SK-N-SH (cell line): Measurements from ENCODE around the gene KCNJ10. TPM values are rescaled to one million over a fixed set of nuclear protein-coding genes. Genes with fewer than 3 reads are reported as not detected.

Experiments used
- CTCF ChIA-PET: fragments of 300-600, 350-600 bp; formaldehyde crosslinking; extraction: SDS; loops from one replicate; lab custom pipeline; 2021; lab: Yijun Ruan, JAX
- POLR2A ChIA-PET: fragments of 350-600 bp; sonication (Branson Sonifier 250); formaldehyde crosslinking; extraction: SDS; loops from one replicate; lab custom pipeline; 2020; ENCODE audit warnings: antibody characterized with exemption, inconsistent platforms; lab: Yijun Ruan, JAX
- DNase-seq: peaks from one replicate; pipeline ENCODE4 v3.0.0; 2012
- H2AFZ ChIP-seq: fragments of 200-600 bp; sonication (generic); 2 replicates; pipeline ENCODE4 v1.8.1; 2016; ENCODE audit warnings: antibody characterized with exemption, mild to moderate bottlenecking, low read depth
- H3F3A ChIP-seq: fragments of 200-600 bp; sonication (generic); replicated peaks from 2 replicates; pipeline ENCODE3; 2016; ENCODE audit warnings: antibody characterized with exemption, mild to moderate bottlenecking; ENCODE audit not compliant: insufficient read depth
- H3K27ac ChIP-seq, 2 experiments: fragments of 200-500 bp in 1 of 2; fragments of 200-600 bp in 1 of 2; sonication (Bioruptor generic) in 1 of 2; sonication (generic), shearing (Covaris generic) in 1 of 2; 2 replicates each; pipeline versions ENCODE4 v1.5.1 to v1.6.1; 2014 to 2016; ENCODE audit warnings: low read depth in 2 of 2, inconsistent platforms in 1 of 2, low read length in 1 of 2, mild to moderate bottlenecking in 1 of 2, mixed read lengths in 1 of 2
- H3K27me3 ChIP-seq: fragments of 200-600 bp; sonication (generic), shearing (Covaris generic); 2 replicates; pipeline ENCODE4 v1.6.1; 2016; ENCODE audit warnings: mixed run types; ENCODE audit not compliant: insufficient read depth
- H3K36me3 ChIP-seq, 2 experiments: fragments of 200-500 bp in 1 of 2; fragments of 200-600 bp in 1 of 2; sonication (Bioruptor generic) in 1 of 2; sonication (generic) in 1 of 2; replicated peaks in 1 of 2; 2 replicates each; pipeline versions ENCODE3 to v1.5.1; 2014 to 2016; ENCODE audit warnings: low read length in 1 of 2, mild to moderate bottlenecking in 1 of 2; ENCODE audit not compliant: insufficient read depth in 2 of 2, control insufficient read depth in 1 of 2
- H3K4me1 ChIP-seq, 2 experiments: fragments of 200-500 bp in 1 of 2; fragments of 200-600 bp in 1 of 2; sonication (Bioruptor generic) in 1 of 2; sonication (generic), shearing (Covaris generic) in 1 of 2; 2 replicates each; pipeline versions ENCODE4 v1.5.1 to v1.6.1; 2014 to 2016; ENCODE audit warnings: low read depth in 1 of 2, low read length in 1 of 2, mixed run types in 1 of 2; ENCODE audit not compliant: insufficient read depth in 2 of 2, control insufficient read depth in 1 of 2
- H3K4me2 ChIP-seq: fragments of 200-600 bp; sonication (generic), shearing (Covaris generic); 2 replicates; pipeline ENCODE4 v1.6.1; 2017; ENCODE audit warnings: mixed run types
- H3K4me3 ChIP-seq, 2 experiments: fragments of 200-500 bp in 1 of 2; fragments of 200-600 bp in 1 of 2; sonication (Bioruptor generic) in 1 of 2; sonication (generic), shearing (Covaris generic) in 1 of 2; 2 replicates each; pipeline versions ENCODE4 v1.5.1 to v1.8.1; 2014 to 2016; ENCODE audit warnings: low read depth in 2 of 2, inconsistent platforms in 1 of 2, low read length in 1 of 2, mild to moderate bottlenecking in 1 of 2, mixed read lengths in 1 of 2, moderate library complexity in 1 of 2
- H3K79me2 ChIP-seq: fragments of 200-600 bp; sonication (generic); 2 replicates; pipeline ENCODE4 v1.8.1; 2017; ENCODE audit warnings: mild to moderate bottlenecking; ENCODE audit not compliant: insufficient read depth
- H3K9ac ChIP-seq: fragments of 200-600 bp; sonication (generic); 2 replicates; pipeline ENCODE4 v1.6.1; 2017; ENCODE audit warnings: mixed run types
- H3K9me2 ChIP-seq: fragments of 200-600 bp; sonication (generic); 2 replicates; pipeline ENCODE4 v1.6.1; 2017; ENCODE audit warnings: mixed run types
- H3K9me3 ChIP-seq: fragments of 200-600 bp; sonication (generic); 2 replicates; pipeline ENCODE4 v1.6.1; 2017; ENCODE audit warnings: mixed run types, mild to moderate bottlenecking, moderate library complexity
- H4K20me1 ChIP-seq: fragments of 200-600 bp; sonication (generic); 2 replicates; pipeline ENCODE4 v1.6.1; 2017; ENCODE audit warnings: mild to moderate bottlenecking, mixed run types; ENCODE audit not compliant: insufficient read depth
- CHD2 ChIP-seq: fragments of 150-350 bp; IDR thresholded peaks from 2 replicates; pipeline ENCODE4 v1.6.1; 2018; ENCODE audit warnings: low read length; ENCODE audit not compliant: partially characterized antibody
- ELF1 ChIP-seq: IDR thresholded peaks from 2 replicates; pipeline ENCODE4 v1.4.0; 2012
- EP300 ChIP-seq, 2 experiments: IDR thresholded peaks; 2 replicates each; pipeline versions ENCODE4 v1.4.0 to v1.6.1; 2012; ENCODE audit warnings: borderline replicate concordance in 1 of 2, low read depth in 1 of 2, low read length in 1 of 2
- EZH2phosphoT487 ChIP-seq: fragments of 200-600 bp; sonication (generic); IDR thresholded peaks from 2 replicates; pipeline ENCODE4 v1.6.1; 2017; ENCODE audit warnings: low read depth, mixed run types, mild to moderate bottlenecking, antibody characterized with exemption, moderate library complexity, borderline replicate concordance
- FOSL2 ChIP-seq: IDR thresholded peaks from 2 replicates; pipeline ENCODE4 v1.4.0; 2012; ENCODE audit warnings: low read depth, mild to moderate bottlenecking, moderate library complexity, borderline replicate concordance
- FOXJ3 ChIP-seq: sonication (generic); formaldehyde crosslinking; IDR thresholded peaks from 2 replicates; pipeline ENCODE4 v1.5.1; 2020; ENCODE audit warnings: mild to moderate bottlenecking, missing genetic modification reagents
- GABPA ChIP-seq: IDR thresholded peaks from 2 replicates; pipeline ENCODE4 v1.4.0; 2012; ENCODE audit warnings: low read depth, mild to moderate bottlenecking
- IRF3 ChIP-seq: fragments of 150-350 bp; IDR thresholded peaks from 2 replicates; pipeline ENCODE4 v1.6.1; 2016; ENCODE audit warnings: mild to moderate bottlenecking, low read depth, low read length
- JUND ChIP-seq: IDR thresholded peaks from 2 replicates; pipeline ENCODE4 v1.4.0; 2012
- MAX ChIP-seq: IDR thresholded peaks from 2 replicates; pipeline ENCODE4 v1.4.0; 2012; ENCODE audit warnings: low read depth
- MEF2A ChIP-seq: IDR thresholded peaks from 2 replicates; pipeline ENCODE4 v1.4.0; 2012; ENCODE audit warnings: low read depth, borderline replicate concordance
- MXI1 ChIP-seq: IDR thresholded peaks from 2 replicates; pipeline ENCODE4 v1.6.1; 2012; ENCODE audit warnings: mild to moderate bottlenecking, low read depth, low read length, improper control_type of control experiment
- NFIC ChIP-seq: IDR thresholded peaks from 2 replicates; pipeline ENCODE4 v1.4.0; 2012; ENCODE audit warnings: borderline replicate concordance
- PBX3 ChIP-seq: IDR thresholded peaks from 2 replicates; pipeline ENCODE4; 2012
- POLR2AphosphoS5 ChIP-seq: IDR thresholded peaks from 2 replicates; pipeline ENCODE4 v1.6.1; 2012; ENCODE audit warnings: low read depth, low read length
- TAF1 ChIP-seq: IDR thresholded peaks from 2 replicates; pipeline ENCODE4 v1.6.1; 2012; ENCODE audit warnings: low read depth, mild to moderate bottlenecking, low read length, moderate library complexity, borderline replicate concordance
- TCF12 ChIP-seq: IDR thresholded peaks from 2 replicates; pipeline ENCODE4 v1.4.0; 2012
- WGBS: methylation state at CpG from one replicate; pipeline ENCODE4 v1.1.6; 2017; ENCODE audit warnings: low lambda C conversion rate; 5-methylcytosine and 5-hydroxymethylcytosine counted together
- polyA plus RNA-seq, 3 experiments: library from polyadenylated mRNA; depleted of rRNA; stranded (reverse); fragments of >200 nt; gene quantifications; 2 replicates each; pipeline ENCODE4 v1.2.3, GENCODE V29; 2012
- TF ChIP-seq, protein P1 (sequence below): IDR thresholded peaks from 2 replicates; pipeline ENCODE4 v1.4.0; 2012; ENCODE audit warnings: low read depth, borderline replicate concordance

The KCNJ10 gene
- polyA plus RNA-seq, 1 of the 3 experiments (the other 2 are of a cell fraction) = not detected

DNA sequence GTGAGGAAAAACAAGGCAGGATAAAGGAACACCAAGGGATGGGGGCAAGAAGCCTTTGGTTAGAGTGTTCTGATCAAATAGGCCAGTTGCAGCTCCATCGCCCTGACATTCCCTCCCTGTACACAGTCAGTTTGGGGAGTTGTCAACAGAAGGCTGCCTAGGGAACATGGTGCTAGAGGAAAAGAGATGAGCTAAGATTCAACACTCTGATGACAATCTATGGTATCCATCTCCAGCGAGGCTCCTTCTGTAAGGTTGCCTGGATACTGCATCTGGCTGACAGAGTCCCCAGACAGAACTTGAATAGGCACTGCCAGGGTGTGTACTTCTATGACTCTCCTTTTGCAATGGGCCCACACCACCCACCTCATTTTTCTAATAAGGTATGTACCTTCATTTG is 104.7 kb downstream of the KCNJ10 start:
- Histone ChIP-seq H3K4me2 (no peak overlapping the region), H4K20me1 (no peaks in the 10 kb centered on the region), H3K9ac (no peak overlapping the region), H2AFZ (no peak overlapping the region), H3K36me3 (no peaks in the 10 kb centered on the region), H3K27me3 (peaks cover 17% of the 10 kb centered on the region; the same call in 1 of the 2 replicates), H3K27ac (no peak overlapping the region), H3K4me3 (no peak overlapping the region), H3F3A (no peaks in the 10 kb centered on the region), H3K79me2 (no peaks in the 10 kb centered on the region), H3K9me2 (no peaks in the 10 kb centered on the region), H3K4me1 (no peaks in the 10 kb centered on the region), H3K9me3 (no peaks in the 10 kb centered on the region)
- ChIA-PET POLR2A (interaction anchor here (0.5 to 0.6 kb wide), 2 partner anchors 12 to 61 kb away, joined by 3 read pairs; no protein-coding TSS in a partner anchor), CTCF (interaction anchor here (1.1 to 2.7 kb wide), 3 partner anchors 19 to 42 kb away, joined by 4 to 12 read pairs (median 8); partner anchors contain the start of gene IGSF9)
- DNase-seq = no peak
- no peak for TF ChIP-seq FOXJ3 (CRISPR knock-in tag)
- no peak for TF ChIP-seq EP300 (IDR thresholded peaks at IDR 0.05; ENCODE audit: borderline replicate concordance in 1 of 2, low read depth in 1 of 2, low read length in 1 of 2)
- TF ChIP-seq ELF1 = no peak
- TF ChIP-seq CHD2 = no peak
- TF ChIP-seq MXI1 = no peak
- TF ChIP-seq JUND = no peak
- no peak for TF ChIP-seq MAX
- TF ChIP-seq GABPA = no peak
- TF ChIP-seq TCF12 = no peak
- TF ChIP-seq TAF1 = no peak
- TF ChIP-seq POLR2AphosphoS5 = no peak
- TF ChIP-seq NFIC = no peak
- no peak for TF ChIP-seq EZH2phosphoT487
- TF ChIP-seq, protein P1, sequence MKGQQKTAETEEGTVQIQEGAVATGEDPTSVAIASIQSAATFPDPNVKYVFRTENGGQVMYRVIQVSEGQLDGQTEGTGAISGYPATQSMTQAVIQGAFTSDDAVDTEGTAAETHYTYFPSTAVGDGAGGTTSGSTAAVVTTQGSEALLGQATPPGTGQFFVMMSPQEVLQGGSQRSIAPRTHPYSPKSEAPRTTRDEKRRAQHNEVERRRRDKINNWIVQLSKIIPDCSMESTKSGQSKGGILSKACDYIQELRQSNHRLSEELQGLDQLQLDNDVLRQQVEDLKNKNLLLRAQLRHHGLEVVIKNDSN = no peak
- no peak for TF ChIP-seq MEF2A
- no peak for TF ChIP-seq IRF3
- no peak for TF ChIP-seq PBX3
- TF ChIP-seq FOSL2 = no peak
- 33% methylated on average over 2 of the region's 2 CpGs for WGBS
